ENCODE measurements around the gene HCN1. TPM values are rescaled to one million over a fixed set of nuclear protein-coding genes. Genes with fewer than 3 reads are reported as not detected.

HCN1 gene
- total and polyA plus RNA-seq, 2 donors from 2014 or later, result not detected

- FAIRE-seq, result no peak
- Histone ChIP-seq H3K9ac (ENCODE audit: low read length in 3 of 3) (no peak overlapping the region), H3K9me3 (ENCODE audit: control insufficient read depth in 2 of 3, insufficient read depth in 1 of 3, low read length in 3 of 3) (no peaks in the 10 kb centered on the region), H3K36me3 (ENCODE audit: control insufficient read depth in 2 of 3, insufficient read depth in 3 of 3, low read length in 3 of 3) (no peaks in the 10 kb centered on the region), H3K4me3 (ENCODE audit: low read length in 3 of 3) (no peak overlapping the region), H3K27ac (ENCODE audit: low read depth in 2 of 2, low read length in 2 of 2) (no peak overlapping the region), H3K4me1 (ENCODE audit: control insufficient read depth in 2 of 3, insufficient read depth in 2 of 3, low read depth in 1 of 3, low read length in 3 of 3) (no peaks in the 10 kb centered on the region), H3K27me3 (ENCODE audit: control insufficient read depth, insufficient read depth, low read length) (no peaks in the 10 kb centered on the region)
- peak in 2 of 5 donors; percentile 0 to 5 for DNase-seq
- intact Hi-C loops (cut with DNase I), result no loop called here
- TF ChIP-seq, protein P1, sequence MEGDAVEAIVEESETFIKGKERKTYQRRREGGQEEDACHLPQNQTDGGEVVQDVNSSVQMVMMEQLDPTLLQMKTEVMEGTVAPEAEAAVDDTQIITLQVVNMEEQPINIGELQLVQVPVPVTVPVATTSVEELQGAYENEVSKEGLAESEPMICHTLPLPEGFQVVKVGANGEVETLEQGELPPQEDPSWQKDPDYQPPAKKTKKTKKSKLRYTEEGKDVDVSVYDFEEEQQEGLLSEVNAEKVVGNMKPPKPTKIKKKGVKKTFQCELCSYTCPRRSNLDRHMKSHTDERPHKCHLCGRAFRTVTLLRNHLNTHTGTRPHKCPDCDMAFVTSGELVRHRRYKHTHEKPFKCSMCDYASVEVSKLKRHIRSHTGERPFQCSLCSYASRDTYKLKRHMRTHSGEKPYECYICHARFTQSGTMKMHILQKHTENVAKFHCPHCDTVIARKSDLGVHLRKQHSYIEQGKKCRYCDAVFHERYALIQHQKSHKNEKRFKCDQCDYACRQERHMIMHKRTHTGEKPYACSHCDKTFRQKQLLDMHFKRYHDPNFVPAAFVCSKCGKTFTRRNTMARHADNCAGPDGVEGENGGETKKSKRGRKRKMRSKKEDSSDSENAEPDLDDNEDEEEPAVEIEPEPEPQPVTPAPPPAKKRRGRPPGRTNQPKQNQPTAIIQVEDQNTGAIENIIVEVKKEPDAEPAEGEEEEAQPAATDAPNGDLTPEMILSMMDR (IDR thresholded peaks at IDR 0.05; ENCODE audit: borderline replicate concordance, extremely low read depth, insufficient read depth), result no peak
Observed at GRCh38 chr5:45532826-45533624, 163.2 kb downstream of the HCN1 start.

DNA sequence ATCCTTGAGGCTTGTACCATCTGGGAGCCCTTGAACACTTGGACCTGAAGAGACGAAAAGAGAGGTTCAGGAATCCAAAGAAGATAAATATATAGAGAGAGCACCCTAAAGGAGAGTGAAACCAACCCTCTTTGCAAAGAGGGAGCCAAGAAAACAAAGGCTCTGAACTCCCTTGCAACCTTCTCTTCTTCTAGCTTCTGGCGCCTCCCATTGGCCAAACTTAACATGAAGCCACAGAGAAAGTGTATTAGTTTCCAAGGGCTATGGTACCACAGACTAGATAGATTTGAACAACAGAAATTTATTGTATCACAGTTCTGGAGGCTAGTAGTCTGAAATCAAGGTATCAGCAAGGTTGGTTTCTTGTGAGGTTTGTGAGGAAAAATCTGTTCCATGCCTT lies 175.1 kb downstream of the HCN1 start:
- Histone ChIP-seq H3K27me3 (ENCODE audit: control insufficient read depth, insufficient read depth, low read length) (no peaks in the 10 kb centered on the region), H3K9me3 (ENCODE audit: control insufficient read depth in 2 of 3, insufficient read depth in 1 of 3, low read length in 3 of 3) (no peaks in the 10 kb centered on the region), H3K27ac (ENCODE audit: low read depth in 2 of 2, low read length in 2 of 2) (no peak overlapping the region), H3K4me1 (ENCODE audit: control insufficient read depth in 2 of 3, insufficient read depth in 2 of 3, low read depth in 1 of 3, low read length in 3 of 3) (no peaks in the 10 kb centered on the region), H3K9ac (ENCODE audit: low read length in 3 of 3) (no peak overlapping the region), H3K36me3 (ENCODE audit: control insufficient read depth in 2 of 3, insufficient read depth in 3 of 3, low read length in 3 of 3) (no peaks in the 10 kb centered on the region), H3K4me3 (ENCODE audit: low read length in 3 of 3) (no peak overlapping the region)
- DNase-seq, result peak in 2 of 5 donors; percentile 20 to 32
- TF ChIP-seq, protein P1 (IDR thresholded peaks at IDR 0.05; ENCODE audit: borderline replicate concordance, extremely low read depth, insufficient read depth), result peak; percentile 52
- intact Hi-C loops (cut with DNase I), result no loop called here
- FAIRE-seq, result no peak

DNA sequence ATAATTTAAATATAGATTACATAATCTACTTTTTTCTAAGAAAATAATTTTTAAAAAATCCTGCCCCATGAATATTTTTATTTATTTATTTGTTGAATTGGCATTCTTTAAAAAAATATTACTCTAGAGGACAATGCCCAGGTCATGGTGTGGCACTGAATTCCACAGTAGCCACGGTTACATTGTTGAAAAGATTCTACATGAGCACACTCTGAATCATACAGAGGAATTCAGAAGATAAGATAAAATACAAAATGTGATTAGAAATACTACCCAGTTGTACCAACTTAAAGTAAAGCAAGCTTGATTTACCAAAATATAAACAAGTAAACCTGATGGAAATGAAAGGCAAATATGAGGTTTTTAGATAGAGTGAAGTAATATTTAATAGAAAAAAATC lies 183.7 kb downstream of the HCN1 start:
- Histone ChIP-seq H3K9me3 (ENCODE audit: control insufficient read depth in 2 of 3, insufficient read depth in 1 of 3, low read length in 3 of 3) (no peaks in the 10 kb centered on the region), H3K27ac (ENCODE audit: low read depth in 2 of 2, low read length in 2 of 2) (no peak overlapping the region), H3K9ac (ENCODE audit: low read length in 3 of 3) (no peak overlapping the region), H3K27me3 (ENCODE audit: control insufficient read depth, insufficient read depth, low read length) (no peaks in the 10 kb centered on the region), H3K36me3 (ENCODE audit: control insufficient read depth in 2 of 3, insufficient read depth in 3 of 3, low read length in 3 of 3) (no peaks in the 10 kb centered on the region), H3K4me1 (ENCODE audit: control insufficient read depth in 2 of 3, insufficient read depth in 2 of 3, low read depth in 1 of 3, low read length in 3 of 3) (no peaks in the 10 kb centered on the region), H3K4me3 (ENCODE audit: low read length in 3 of 3) (no peak overlapping the region)
- no peak for DNase-seq
- FAIRE-seq, result no peak
- intact Hi-C loops (cut with DNase I), result no loop called here
- TF ChIP-seq, protein P1 (IDR thresholded peaks at IDR 0.05; ENCODE audit: borderline replicate concordance, extremely low read depth, insufficient read depth), result no peak
